CD4-positive, alpha-beta T cell treated with Interleukin-17A for 4 hours (primary cell): ENCODE measurements around the gene JADE2.
A peak's percentile ranks its signal among the peaks of the same experiment; 100 is the strongest.
"Not testable (repeated sequence)": the region's sequence is repeated elsewhere in the genome, so short reads cannot be mapped to it uniquely, and the experiment has no call there.

Experiments used
- DNase-seq: peaks from one replicate; pipeline ENCODE4 v3.0.0-alpha.2; 2020; ENCODE audit warnings: mixed read lengths

JADE2 gene

DNA sequence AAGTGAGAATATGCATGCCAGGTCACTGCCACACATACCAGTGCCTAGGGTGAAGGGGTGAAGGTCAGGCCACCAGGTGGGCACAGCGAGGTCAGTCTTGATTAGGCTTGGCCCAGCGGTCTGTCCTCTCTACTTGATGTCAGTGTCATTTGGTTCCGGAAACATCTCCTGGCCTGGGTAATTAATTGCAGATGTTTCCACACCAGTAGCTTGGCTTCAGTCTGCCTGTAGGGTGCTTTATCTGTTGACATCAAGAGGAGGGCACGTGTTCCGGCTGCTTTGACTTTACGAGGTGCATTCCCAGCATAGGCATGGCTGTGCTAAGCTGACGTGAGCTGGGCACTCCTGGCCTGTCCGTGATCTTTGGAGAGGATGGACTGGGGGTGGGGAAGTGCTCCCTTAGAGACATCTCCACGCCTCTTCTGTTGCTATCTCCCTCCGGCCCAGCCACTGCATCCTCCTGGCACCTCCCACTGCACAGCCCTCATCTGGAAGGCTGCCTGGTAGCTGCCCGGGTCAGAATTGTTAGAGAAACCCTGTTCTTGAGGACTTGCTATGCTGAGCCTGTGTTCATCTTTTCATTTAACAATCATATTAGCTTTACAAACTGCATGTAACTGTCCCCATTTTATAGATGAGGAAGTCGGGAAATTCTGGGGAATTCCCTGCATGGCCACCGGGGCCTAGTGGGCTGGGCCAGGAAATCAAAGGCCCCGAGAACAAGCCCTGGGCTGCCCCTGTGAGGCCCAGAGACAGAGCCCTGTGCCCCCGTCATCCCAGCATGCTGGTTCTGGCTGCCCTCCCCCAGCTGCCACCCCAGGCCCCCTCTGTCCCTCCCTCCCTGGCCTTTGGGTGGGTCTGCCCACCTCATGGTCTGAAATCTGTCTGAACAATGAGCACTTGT is 29.1 kb downstream of the JADE2 start:
- DNase-seq, result peak; percentile 27

DNA sequence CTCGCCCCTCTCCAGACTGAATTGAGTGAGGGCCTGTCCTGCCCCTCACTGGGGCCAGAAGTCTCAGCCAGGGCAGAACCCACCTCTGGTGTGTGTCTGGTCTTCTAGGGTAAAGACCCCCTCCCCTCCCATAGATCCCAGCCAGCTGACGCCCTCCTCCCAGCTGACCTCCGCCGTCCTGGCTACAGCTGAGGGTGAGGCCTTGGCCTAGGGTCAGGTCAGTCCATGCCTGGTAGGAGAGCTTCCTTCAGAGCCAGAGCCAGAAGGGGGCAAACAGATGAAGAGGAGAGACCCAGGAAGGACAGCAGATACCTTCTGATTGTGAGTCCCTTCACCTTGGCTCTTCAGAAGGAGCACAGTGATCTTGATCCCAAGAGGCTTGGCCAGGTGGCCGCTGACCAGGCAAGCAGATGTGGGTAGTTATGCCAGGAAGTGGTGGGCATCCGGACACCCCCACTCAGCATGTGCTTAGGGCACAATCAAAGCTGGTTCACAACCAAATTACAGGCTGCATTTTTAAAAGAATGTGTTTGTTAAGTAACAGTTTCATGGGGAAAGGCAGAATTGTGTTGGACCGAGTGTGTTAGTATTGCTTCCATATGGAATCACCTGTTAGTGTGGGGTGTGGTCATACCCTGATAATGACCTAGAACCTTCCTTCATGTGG is 29.9 kb downstream of the JADE2 start:
- DNase-seq, result no peak

- DNase-seq, result peak; percentile 83
Measured at GRCh38 chr5:134555890-134556311, 30.4 kb downstream of the JADE2 start.

- not testable (repeated sequence) for DNase-seq
Measured at GRCh38 chr5:134556588-134556987, 31.1 kb downstream of the JADE2 start.

DNA sequence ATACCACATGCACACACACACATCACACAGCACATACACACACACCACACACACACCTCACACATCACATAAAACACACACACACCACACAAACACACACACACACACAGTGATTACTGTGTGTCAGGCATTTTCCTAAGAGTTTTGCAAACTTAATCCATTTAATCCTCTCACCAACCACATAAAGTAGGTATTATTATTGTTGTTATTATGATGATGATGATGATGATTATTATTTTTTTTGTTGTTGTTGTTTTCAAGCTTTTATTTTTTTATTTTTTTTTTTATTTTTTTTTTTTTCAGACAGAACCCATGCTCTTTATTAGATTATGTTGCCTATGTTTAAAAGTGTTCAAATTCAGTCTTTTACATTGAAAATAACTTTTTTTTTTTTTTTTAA is 31.5 kb downstream of the JADE2 start:
- DNase-seq, result no peak

GRCh38 chr5:134559672-134560071 is 34.2 kb downstream of the JADE2 start:
- DNase-seq, result no peak

GRCh38 chr5:134560698-134561097 is 35.2 kb downstream of the JADE2 start:
- DNase-seq, result no peak

GRCh38 chr5:134561871-134562296 is 36.4 kb downstream of the JADE2 start:
- DNase-seq, result no peak

DNA sequence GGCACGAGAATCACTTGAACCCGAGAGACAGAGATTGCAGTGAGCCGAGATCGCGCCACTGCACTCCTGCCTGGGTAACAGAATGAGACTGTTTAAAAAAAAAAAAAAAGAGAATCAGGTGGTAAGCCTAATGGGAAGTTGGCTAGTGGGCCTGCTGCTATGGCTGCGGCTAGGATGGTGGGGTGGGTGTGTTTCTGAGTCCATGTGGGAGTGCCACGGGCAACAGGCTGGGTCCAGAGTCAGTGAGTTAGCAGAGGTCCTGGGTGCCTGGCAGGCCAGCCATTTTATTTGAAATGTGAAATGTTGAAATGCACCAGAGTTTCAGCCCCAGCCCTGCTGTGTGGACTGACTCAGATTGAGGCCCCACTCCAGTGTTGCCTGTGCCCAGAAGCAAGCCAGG is 37.8 kb downstream of the JADE2 start:
- DNase-seq, result no peak

GRCh38 chr5:134563962-134564361 is 38.5 kb downstream of the JADE2 start:
- no peak for DNase-seq

- no peak for DNase-seq
Measured at GRCh38 chr5:134564396-134564795, 38.9 kb downstream of the JADE2 start.

GRCh38 chr5:134565791-134566740 is 40.6 kb downstream of the JADE2 start:
- no peak for DNase-seq

GRCh38 chr5:134566741-134567221 is 41.3 kb downstream of the JADE2 start:
- no peak for DNase-seq

DNA sequence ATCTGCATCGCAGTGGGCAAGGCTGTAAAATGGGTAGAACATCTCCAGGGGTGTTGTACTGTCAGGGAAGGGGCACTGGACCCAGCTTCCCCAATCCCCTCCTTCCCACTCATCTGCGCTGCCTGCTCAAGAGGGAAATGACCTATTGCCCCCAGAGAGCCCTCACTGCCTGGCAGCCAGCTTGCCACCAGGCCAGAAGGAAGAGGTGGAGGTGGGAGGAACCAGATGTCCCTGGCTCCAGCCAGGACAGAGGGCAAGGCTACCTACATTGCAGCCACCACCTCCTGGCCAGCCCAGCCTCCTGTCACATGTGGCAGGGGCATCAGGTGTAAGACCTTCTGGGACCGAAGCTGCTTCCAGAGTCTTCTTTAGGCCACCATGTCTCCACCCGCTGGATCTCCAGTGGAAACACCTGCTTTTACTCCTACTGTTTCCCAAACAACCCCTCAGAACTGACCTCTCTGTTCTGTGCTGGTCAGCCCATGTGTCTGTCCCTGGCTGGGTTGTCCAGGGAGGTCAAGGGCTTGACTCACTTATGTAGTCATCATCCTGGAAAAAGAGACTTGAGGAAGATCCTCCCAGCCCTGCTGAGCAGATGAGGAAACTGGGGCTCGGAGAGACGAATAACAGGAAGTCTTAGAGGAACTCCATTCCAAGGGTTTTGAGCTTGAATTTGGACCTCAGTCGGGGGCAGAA is 42.3 kb downstream of the JADE2 start:
- no peak for DNase-seq

DNA sequence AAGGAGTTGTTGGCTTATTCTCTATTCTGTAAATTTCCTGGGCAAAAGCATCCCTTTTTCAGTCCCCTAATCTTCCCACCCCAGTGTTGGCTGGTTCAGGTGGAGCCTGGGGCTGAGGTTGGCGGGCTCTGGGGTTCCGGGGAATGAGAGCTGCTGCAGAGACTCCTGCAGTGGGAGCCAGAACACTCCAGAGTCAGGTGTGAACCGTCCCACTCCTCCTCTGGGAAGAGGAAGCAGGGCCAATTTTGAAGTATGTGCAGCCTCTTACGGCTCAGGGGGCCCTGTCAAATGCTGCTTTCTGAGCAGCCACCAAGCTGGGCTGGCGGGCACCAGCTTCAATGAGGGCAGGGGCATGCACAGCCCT is 42.8 kb downstream of the JADE2 start:
- DNase-seq, result no peak

GRCh38 chr5:134568761-134569695 is 43.6 kb downstream of the JADE2 start:
- DNase-seq, result no peak

- no peak for DNase-seq
Measured at GRCh38 chr5:134569758-134570364, 44.4 kb downstream of the JADE2 start.

GRCh38 chr5:134570365-134570758 is 44.9 kb downstream of the JADE2 start:
- no peak for DNase-seq

DNA sequence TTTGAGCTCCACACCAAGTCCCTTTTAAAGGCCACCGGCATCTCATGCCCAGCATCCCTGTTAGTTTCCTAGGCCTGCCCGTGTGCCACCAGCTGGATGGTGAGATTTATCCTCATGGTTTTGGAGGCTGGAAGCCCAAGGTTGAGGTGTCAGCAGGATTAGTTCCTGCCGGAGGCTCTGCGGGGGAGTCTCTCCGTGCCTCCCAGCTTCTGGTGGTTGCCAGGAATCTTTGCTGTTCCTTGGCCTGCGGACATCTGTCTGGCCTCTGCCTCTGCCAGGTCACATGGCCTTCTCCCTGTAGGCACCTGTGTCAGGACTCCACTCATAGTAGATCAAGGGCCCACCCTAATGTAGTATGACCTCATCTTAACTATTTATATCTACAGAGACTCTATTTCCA is 45.4 kb downstream of the JADE2 start:
- no peak for DNase-seq

DNA sequence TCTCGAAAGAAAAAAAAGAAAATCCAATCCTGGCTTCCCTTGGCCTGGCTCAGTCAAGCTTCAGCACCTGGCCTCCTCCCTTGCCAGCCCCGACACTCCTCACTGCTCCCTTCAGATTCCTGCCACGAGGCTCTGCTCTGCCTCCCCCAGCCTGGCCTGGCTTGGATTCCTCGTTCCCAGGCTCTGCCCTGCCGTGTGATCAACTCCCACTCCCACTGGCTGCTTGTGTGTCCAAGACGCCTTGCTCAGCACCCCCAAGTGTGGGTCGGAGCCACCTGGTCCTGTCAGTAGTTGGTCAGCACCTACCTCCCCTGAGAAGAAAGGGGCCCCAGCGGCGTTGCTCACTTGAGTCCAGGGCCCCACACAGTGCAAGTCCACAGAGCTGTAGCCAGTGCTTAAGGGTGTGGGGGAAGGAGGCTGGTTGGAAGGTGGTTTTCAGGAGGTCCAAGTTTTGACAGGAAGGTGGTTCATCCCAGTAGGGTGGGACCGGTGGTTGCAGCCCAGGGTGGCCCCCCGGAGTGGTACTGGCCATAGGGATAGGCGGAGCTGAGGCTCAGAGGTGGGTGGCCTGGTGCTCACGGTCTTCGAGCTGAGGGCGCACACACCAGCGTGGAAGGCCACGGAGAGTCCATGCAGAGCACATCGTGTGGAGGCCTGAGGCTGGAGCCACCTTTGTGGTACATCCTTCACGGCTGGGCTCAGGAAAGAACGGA is 46.4 kb downstream of the JADE2 start:
- DNase-seq, result no peak
